Activated gamma-delta T cell treated with Interleukin-2 at 50 U/mL for 16 hours (primary cell): Measurements from ENCODE around the gene CFAP69.
A peak's percentile ranks its signal among the peaks of the same experiment; 100 is the strongest.
"Not testable (repeated sequence)": the region's sequence is repeated elsewhere in the genome, so short reads cannot be mapped to it uniquely, and the experiment has no call there.

Source experiments
- DNase-seq: peaks from one replicate; pipeline ENCODE4 v3.0.0-alpha.2; 2020

Gene CFAP69

DNA sequence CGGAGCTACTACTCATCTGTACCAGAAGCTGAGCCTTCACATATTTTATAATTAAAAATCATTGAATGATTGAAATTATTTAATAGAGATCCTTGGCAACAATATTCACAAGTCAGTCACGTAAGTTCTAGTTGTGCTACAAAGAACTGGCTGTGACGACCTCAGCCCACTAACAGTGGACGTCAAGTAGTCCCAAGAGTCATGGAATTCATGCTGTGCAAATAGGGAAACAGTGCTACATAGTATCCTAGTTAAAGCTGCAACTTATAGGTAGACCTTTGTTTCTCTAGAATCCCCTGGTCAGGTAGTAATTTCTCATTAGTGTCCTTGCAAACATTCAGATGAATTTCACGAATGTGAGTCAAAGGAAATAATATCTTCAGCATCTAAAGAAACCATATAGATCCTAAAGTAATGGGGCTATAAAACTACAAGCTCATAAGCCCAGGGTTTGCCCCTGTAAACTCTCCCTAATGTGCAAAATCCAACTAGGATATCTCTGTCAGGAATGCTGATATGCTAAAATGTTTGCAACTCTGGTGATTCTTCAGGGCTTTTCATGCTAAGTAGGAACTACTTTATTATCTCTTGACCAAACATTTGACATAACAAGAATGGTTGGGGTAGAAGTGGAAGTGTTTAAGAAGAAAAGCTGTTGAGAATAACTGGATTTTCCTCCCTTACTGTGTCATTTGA, 31.2 kb downstream of the CFAP69 start:
- DNase-seq, result no peak

GRCh38 chr7:90288154-90288553, 43.2 kb downstream of the CFAP69 start:
- DNase-seq, result no peak

- no peak for DNase-seq
These were observed 45.5 kb downstream of the CFAP69 start for GRCh38 chr7:90290244-90291113.

GRCh38 chr7:90298145-90299038, 53.4 kb downstream of the CFAP69 start:
- DNase-seq, result no peak

DNA sequence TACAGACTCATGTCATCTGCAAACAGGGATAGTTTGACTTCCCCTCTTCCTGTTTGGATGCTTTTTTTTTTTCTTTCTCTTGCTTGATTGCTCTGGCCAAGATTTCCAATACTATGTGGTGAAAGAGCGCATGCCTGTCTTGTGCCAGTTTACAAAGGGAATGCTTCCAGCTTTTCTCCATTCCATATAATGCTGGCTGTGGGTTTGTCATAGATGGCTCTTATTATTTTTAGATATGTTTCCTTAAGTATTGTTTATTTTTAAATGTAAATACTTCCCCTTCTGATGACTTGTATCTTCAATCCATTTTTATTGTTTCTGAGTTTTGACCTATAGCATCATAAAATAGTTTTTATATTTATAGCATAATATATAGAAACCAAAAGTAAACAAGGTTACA, 58.3 kb downstream of the CFAP69 start:
- no peak for DNase-seq

DNA sequence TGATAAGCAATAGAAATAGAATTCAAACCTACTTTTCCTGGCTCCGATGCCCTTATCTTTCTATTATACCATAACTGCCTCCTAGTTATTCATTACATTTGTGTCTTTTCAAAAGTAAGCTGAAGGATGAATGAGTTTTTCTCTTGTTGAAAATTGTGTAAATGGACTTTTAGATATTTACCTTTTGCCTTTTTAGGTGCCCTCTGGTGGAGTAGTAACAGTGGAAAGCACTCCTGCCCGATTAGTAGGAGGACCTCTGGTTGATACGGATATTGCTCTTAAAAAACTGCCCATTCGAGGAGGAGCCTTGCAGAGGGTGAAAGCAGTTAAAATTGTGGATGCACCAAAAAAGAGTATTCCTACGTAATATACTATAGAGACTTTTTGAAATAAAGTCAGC, 64.9 kb downstream of the CFAP69 start:
- DNase-seq, result no peak

- no peak for DNase-seq
These were observed 66.2 kb downstream of the CFAP69 start for GRCh38 chr7:90311175-90311574.

DNA sequence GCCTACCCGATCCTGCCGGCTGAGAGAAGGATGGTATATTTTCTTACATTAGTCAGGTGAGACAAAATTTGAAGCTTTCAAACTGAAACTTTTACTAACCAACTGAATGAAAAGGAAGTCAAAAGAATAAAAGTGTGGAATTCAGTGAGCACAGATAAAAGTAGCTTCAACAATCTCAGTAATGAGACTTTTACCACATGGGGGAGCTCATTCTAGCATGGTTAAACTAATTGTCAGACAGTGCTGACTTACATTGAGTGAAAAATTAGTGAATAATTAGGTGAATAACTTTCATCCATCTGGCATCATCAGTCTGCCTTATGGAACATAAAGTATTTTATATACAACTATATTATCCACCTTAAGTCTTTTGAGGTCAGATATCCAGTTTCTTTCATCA, 67.8 kb downstream of the CFAP69 start:
- DNase-seq, result no peak

GRCh38 chr7:90313907-90314306, 68.9 kb downstream of the CFAP69 start:
- no peak for DNase-seq

DNA sequence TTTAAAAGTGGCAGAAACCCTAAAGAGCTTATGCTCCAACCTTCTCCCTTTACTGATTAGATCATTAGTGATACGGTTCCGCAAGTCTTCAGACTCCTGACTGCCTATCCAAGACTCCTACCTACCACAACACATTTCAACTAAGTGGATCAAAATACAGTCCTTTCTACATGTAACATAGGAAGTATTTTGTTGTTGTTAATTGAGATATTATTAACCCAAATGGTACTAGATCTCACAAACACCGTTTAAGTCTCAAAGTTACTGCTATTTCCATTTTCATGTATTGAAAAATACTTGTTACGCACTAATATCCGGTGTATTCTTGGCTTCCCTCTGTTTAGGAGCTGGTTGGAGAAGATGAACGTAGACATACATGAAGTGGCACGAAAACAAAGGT, 75.0 kb downstream of the CFAP69 start:
- no peak for DNase-seq

- DNase-seq, result no peak
These were observed 75.4 kb downstream of the CFAP69 start for GRCh38 chr7:90320418-90320800.

DNA sequence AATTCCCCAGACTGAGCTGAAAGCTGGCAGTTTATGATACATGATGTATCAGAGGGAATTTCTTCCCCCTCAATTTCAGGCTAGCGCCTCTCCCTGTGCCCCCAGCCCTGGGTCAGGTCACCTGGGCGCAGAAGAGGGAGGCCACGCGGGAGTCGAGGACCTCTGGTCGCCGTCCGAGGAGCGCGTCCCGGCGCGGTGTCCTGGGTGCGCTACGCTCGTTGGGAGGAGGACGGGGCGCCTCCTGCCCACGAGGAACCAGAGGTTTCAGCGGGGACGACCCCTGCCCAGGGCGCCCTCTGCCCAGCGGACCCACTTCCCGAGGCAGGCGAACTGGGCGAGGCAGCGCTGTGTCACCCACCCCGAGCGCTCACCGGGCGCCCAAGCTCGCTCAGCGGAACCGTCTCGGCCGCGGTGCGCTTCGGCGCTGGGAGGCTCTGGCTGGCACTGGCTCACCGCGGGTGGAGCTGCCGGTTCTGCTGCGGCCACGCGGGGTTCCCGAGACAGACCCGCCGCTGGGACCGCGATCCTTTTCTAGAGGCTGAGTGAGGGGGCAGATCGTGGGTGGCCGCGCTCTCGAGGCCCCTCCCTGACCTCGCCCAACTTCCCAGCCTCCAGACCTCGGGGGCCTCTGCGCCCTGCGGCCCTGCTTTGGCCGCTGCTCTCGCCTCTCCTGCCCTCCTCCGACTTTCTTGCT, 76.0 kb downstream of the CFAP69 start, which contains the start of gene FAM237B:
FAM237B (minus strand) TSS at position 504 of the 694 bp plus-strand sequence. CDS start 1,556 bp downstream, outside the sequence.
- DNase-seq, result no peak

DNA sequence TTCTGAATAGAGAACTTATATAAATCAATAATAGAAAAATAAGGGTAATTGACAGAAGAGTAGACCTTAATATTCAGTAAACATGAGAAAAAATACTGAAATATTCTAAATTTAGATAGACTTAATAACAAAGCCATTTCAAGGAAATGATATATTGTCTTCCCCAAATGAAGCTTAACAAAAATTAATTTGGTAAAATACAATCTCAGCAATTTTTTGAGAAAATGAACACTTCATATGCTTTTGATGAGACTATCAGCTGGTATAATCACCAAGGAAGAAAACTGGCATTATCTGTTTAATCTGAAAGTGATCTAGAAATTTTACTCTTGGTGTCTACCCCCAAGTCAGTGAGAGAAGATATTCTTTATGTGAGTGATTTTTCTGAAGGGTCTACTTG, 77.9 kb downstream of the CFAP69 start:
- no peak for DNase-seq

DNA sequence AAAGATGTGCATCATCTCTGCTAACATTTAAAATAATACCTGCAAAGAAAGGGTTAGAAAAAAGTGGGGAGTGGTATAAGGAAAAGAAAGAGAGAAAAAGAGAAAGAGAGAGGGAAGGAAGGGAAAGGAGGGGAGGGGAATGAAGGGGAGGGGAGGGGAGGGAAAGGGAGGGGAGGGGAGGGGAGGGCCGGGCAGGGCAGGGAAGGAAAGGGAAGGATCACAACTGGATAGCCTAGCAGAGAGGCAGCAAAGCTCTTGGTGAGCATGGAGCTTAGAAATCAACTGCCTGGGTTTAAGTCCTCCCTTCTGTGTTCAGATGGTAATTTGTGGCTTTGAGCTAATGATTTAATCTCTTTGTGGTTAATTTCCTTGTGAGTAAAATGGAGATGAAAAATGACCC, 81.5 kb downstream of the CFAP69 start:
- no peak for DNase-seq

GRCh38 chr7:90334193-90334843, 89.3 kb downstream of the CFAP69 start:
- DNase-seq, result no peak

GRCh38 chr7:90334926-90335325, 90.0 kb downstream of the CFAP69 start:
- DNase-seq, result not testable (repeated sequence)

GRCh38 chr7:90337106-90337505, 92.1 kb downstream of the CFAP69 start:
- no peak for DNase-seq

GRCh38 chr7:90345016-90345415, 100.0 kb downstream of the CFAP69 start:
- DNase-seq, result no peak

GRCh38 chr7:90345595-90346335, 100.8 kb downstream of the CFAP69 start:
- DNase-seq, result no peak

DNA sequence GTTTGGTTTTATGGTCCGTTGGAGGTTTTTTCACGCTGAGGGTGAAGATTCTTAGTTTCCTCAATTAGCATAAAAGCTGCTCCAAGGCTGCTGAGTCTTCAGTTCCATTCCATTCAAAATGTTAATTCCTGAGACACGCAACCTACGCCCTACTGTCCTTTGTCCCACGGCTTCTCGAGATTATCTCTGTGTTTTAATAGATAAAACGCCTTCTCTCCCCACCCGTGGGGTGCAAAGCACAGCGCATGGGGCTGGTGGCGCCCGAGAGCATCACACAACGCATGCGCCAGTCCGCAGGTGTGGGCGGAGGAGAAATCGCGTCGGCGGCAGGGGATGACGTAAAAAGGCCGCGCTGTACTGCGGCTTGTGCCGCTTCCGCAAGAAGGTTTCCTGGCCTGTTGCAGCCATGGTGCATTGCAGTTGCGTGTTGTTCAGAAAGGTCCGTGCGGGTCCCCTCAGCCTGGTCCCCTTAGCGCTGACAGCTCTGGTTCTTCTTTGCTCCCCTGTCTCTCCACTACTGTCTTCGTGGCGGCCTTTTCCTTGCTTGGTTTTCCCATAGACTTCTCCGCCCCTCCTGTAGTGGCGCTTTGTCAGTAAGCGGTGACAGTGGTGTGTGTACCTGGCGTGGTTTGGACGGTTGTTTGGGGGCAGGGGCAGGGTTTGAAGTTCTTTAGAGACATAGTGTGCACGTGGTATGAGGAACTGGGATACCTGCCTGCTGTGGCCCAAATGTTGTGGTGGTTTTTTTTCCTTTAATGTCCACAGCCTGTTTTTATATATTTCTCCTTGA, 101.6 kb downstream of the CFAP69 start, which contains the start of gene GTPBP10:
GTPBP10 (plus strand) TSS at position 381 of the 790 bp plus-strand sequence; CDS start at position 407, 26 bp downstream.
- peak; percentile 92 for DNase-seq
